Right lobe of liver (tissue), 6 donors: ENCODE data around the gene ERGIC2. TPM values are rescaled to one million over a fixed set of nuclear protein-coding genes. Genes with fewer than 3 reads are reported as not detected.
A peak's percentile ranks its signal among the peaks of the same experiment; 100 is the strongest.

Source experiments
- ATAC-seq, 4 donors: fragments of 200-7000 bp; cut with Tn5 transposase; one replicate each; pipeline ENCODE4 v1.9.1; 2020; ENCODE audit warnings: mild to moderate bottlenecking in 4 of 4, moderate library complexity in 4 of 4
- DNase-seq, 3 donors: peaks; one replicate each; pipeline ENCODE4 v3.0.0-alpha.2; 2020
- H3K27ac ChIP-seq, 3 donors: fragments of 200-600 bp; one replicate each; pipeline ENCODE4 v1.8.0; 2022
- H3K27me3 ChIP-seq, 2 donors: fragments of 200-600 bp; one replicate each; pipeline ENCODE4 v1.8.0; 2022
- H3K36me3 ChIP-seq, 4 donors: fragments of 200-600 bp; sonication (generic) in 1 of 4; one replicate each; pipeline versions ENCODE4 v1.5.1 to v1.8.0; 2017 to 2022; ENCODE audit warnings: control low read depth in 1 of 4
- H3K4me1 ChIP-seq, 4 donors: fragments of 200-600 bp; sonication (generic) in 1 of 4; one replicate each; pipeline versions ENCODE4 v1.5.1 to v1.8.0; 2017 to 2022; ENCODE audit warnings: control low read depth in 1 of 4
- H3K4me3 ChIP-seq, 3 donors: fragments of 200-600 bp; one replicate each; pipeline ENCODE4 v1.8.0; 2022
- H3K9me3 ChIP-seq, 4 donors: fragments of 200-600 bp; sonication (generic) in 1 of 4; one replicate each; pipeline versions ENCODE4 v1.5.1 to v1.8.0; 2017 to 2022; ENCODE audit warnings: control low read depth in 1 of 4
- CTCF ChIP-seq, 4 donors: fragments of 200-600 bp in 3 of 4; fragments of 450-650 bp in 1 of 4; IDR thresholded peaks; one replicate each; pipeline versions ENCODE4 v1.5.1 to v1.8.0; 2016 to 2022; ENCODE audit warnings: antibody characterized with exemption in 4 of 4, mild to moderate bottlenecking in 2 of 4
- POLR2A ChIP-seq: fragments of 450-650 bp; IDR thresholded peaks from one replicate; pipeline ENCODE4 v1.6.1; 2017; ENCODE audit warnings: antibody characterized with exemption, mild to moderate bottlenecking
- WGBS: methylation state at CpG from one replicate; pipeline ENCODE4 v1.1.6; 2018; ENCODE audit warnings: low coverage, low lambda C conversion rate; ENCODE audit not compliant: insufficient coverage; ENCODE audit errors: missing lambda C conversion rate; 5-methylcytosine and 5-hydroxymethylcytosine counted together
- intact Hi-C, 2 donors: fragments of 100-400 bp; cut with DNase I; formaldehyde crosslinking; loops; one replicate each; pipeline versions ENCODE4 v1.11.2 to v1.14.1; 2022
- total RNA-seq, 6 experiments: library from RNA; depleted of rRNA in 2 of 6; stranded (reverse); fragments of >200 nt in 2 of 6; fragmentation: NEBNext Ultra II Directional in 3 of 6; extraction: Animal tissue kit (Norgen Biotek cat#: 25700) in 3 of 6; gene quantifications; one replicate each; pipeline versions ENCODE4 v1.1.0 to v1.2.4, GENCODE V29; 2016 to 2023
- donor health status: DM: no; HTN: yes; CAD: no.
- donor health status: DM: no; HTN: no; CAD: no.
- donor health status: DM: no; HTN: no; CAD: no.
- donor health status: DM: no; HTN: yes; CAD: no.
- donor health status: DM: no; HTN: yes; CAD: no.

The ERGIC2 gene
- total RNA-seq, 6 experiments from 2014 or later, result 27.8 to 54.1 (median 38.6) TPM

GRCh38 chr12:29354954-29355353 is 26.0 kb downstream of the ERGIC2 start:
- Histone ChIP-seq H3K4me1 (peaks cover 0 to 21% (median 4%) of the 10 kb centered on the region in 4 donors), H3K4me3 (no peak overlapping the region), H3K36me3 (peaks cover 0 to 27% (median 2%) of the 10 kb centered on the region in 4 donors), H3K27ac (no peak overlapping the region), H3K9me3 (no peaks in the 10 kb centered on the region), H3K27me3 (no peaks in the 10 kb centered on the region)
- intact Hi-C loops, result no loop called here
- WGBS, result 86% methylated on average over 1 of the region's 1 CpG
- no peak for DNase-seq
- TF ChIP-seq POLR2A (no peak), CTCF (IDR thresholded peaks at IDR 0.05) (no peak)
- ATAC-seq, result no peak

- no peak overlapping the region for H3K27ac ChIP-seq
- H3K4me3 ChIP-seq, result no peak overlapping the region
- H3K9me3 ChIP-seq, result no peaks in the 10 kb centered on the region
- DNase-seq (no peak), ATAC-seq (peak in 3 of 4 donors; percentile 50 to 67 (median 61))
- H3K4me1 ChIP-seq, result peaks cover 0 to 24% (median 4%) of the 10 kb centered on the region in 4 donors
- intact Hi-C loops, result no loop called here
- H3K27me3 ChIP-seq, result no peaks in the 10 kb centered on the region
- no peak for TF ChIP-seq CTCF (IDR thresholded peaks at IDR 0.05)
- TF ChIP-seq POLR2A, result no peak
- peaks cover 0 to 8% (median 0%) of the 10 kb centered on the region in 4 donors for H3K36me3 ChIP-seq
Observed at GRCh38 chr12:29350080-29350479, 30.9 kb downstream of the ERGIC2 start.

DNA sequence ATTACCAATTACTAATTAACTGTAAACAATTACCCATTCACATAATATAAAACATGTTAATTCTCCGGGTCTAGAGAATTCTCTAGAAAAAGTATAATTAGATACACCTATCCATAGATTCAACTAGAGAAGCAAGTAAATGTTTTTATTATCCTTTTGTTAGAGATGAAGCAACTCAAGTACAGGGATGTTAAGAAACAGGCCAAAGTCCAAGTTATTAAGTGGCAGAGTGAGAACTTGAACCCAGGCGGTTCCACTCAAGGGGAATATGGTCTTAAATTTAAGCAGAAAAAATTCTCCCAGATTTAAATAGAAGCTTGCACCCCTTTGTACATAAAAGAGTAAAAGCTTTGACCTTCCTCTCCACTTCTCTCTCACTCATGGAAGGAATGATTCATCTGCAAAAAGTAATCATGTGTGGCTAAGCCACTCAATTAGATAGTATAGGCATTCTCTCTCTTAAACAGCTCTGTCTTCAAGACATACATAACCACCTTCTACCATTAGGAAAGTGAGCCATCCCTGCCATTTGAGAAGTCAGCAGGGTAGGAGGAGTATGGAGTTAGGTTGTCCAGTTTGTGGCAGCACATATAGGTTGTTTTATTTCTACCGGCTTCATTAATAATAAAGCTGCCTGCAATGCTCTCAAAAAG is 34.1 kb downstream of the ERGIC2 start:
- Histone ChIP-seq H3K9me3 (no peaks in the 10 kb centered on the region), H3K27ac (no peak overlapping the region), H3K27me3 (no peaks in the 10 kb centered on the region), H3K4me3 (no peak overlapping the region), H3K4me1 (peaks cover 0 to 22% (median 4%) of the 10 kb centered on the region in 4 donors), H3K36me3 (peaks cover 0 to 8% (median 0%) of the 10 kb centered on the region in 4 donors)
- 93% methylated on average over 3 of the region's 3 CpGs for WGBS
- TF ChIP-seq CTCF (IDR thresholded peaks at IDR 0.05) (no peak), POLR2A (no peak)
- no peak for DNase-seq
- no peak for ATAC-seq
- intact Hi-C loops, result no loop called here

GRCh38 chr12:29343022-29343799 is 37.8 kb downstream of the ERGIC2 start:
- H3K4me3 ChIP-seq, result no peak overlapping the region
- no peaks in the 10 kb centered on the region for H3K9me3 ChIP-seq
- no peak for ATAC-seq
- H3K36me3 ChIP-seq, result peaks cover 0 to 17% (median 2%) of the 10 kb centered on the region in 4 donors
- TF ChIP-seq POLR2A, result no peak
- no peak for TF ChIP-seq CTCF (IDR thresholded peaks at IDR 0.05)
- DNase-seq, result no peak
- intact Hi-C loops, result no loop called here
- no peaks in the 10 kb centered on the region for H3K4me1 ChIP-seq
- no peak overlapping the region for H3K27ac ChIP-seq
- no peaks in the 10 kb centered on the region for H3K27me3 ChIP-seq
- 90% methylated on average over 2 of the region's 2 CpGs for WGBS
